ENCODE measurements around the gene PPT1. TPM values are rescaled to one million over a fixed set of nuclear protein-coding genes. Genes with fewer than 3 reads are reported as not detected.

The PPT1 gene
- total RNA-seq, 6 donors from 2014 or later: 35.6 to 190 (median 95.3) TPM

DNA sequence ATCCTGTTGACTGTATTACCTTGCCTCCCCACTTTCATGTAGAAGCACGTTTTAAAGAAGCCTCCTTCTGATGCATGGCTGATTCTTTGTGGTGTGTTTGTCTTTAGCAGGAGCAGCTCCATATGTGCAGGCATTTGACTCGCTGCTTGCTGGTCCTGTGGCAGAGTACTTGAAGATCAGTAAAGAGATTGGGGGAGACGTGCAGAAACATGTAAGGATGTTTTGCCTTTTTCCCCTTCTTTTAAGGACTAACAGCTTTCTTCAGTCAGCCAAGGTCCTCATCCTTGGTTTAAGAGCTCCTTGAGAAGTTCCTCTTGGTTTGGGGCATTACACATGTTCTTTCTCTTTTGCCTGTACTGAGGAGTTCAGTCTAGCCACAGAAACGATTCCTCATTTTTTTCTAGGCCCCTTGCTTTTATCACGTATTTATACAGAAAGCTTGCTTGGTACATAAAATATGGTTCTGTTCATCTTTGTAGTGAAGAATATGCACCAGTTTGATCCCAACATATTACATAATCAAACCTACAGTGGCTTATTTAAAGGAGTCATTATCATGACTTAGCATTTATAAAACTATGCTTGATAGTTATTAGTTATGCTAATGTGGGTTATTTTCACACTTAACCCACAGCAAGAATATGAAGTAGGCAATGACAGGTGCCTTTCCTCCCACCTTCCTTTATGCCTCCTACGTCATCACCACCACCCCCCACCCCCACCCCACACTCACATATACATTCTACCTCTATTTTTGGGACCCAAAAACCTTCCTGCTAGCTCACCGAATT, 36.9 kb downstream of the PPT1 start:
- no peak overlapping the region for H3K4me3 ChIP-seq
- peaks cover 12 to 60% (median 33%) of the 10 kb centered on the region in 4 donors for H3K36me3 ChIP-seq
- no peaks in the 10 kb centered on the region for H3K9me3 ChIP-seq
- ATAC-seq (ENCODE audit: low FRiP score in 2 of 2): peak in 1 of 2 donors; percentile 53
- no peak for DNase-seq
- no peaks in the 10 kb centered on the region for H3K27me3 ChIP-seq
- peak overlapping the region; percentile 55 to 81 (median 71) for H3K27ac ChIP-seq
- WGBS, 2 donors: 25 to 43% methylated on average over 7 of the region's 7 CpGs
- TF ChIP-seq EP300 (IDR thresholded peaks at IDR 0.05): no peak
- no peak for TF ChIP-seq POLR2AphosphoS5 (IDR thresholded peaks at IDR 0.05)
- TF ChIP-seq, protein P1, sequence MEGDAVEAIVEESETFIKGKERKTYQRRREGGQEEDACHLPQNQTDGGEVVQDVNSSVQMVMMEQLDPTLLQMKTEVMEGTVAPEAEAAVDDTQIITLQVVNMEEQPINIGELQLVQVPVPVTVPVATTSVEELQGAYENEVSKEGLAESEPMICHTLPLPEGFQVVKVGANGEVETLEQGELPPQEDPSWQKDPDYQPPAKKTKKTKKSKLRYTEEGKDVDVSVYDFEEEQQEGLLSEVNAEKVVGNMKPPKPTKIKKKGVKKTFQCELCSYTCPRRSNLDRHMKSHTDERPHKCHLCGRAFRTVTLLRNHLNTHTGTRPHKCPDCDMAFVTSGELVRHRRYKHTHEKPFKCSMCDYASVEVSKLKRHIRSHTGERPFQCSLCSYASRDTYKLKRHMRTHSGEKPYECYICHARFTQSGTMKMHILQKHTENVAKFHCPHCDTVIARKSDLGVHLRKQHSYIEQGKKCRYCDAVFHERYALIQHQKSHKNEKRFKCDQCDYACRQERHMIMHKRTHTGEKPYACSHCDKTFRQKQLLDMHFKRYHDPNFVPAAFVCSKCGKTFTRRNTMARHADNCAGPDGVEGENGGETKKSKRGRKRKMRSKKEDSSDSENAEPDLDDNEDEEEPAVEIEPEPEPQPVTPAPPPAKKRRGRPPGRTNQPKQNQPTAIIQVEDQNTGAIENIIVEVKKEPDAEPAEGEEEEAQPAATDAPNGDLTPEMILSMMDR (IDR thresholded peaks at IDR 0.05): no peak
- no peak for TF ChIP-seq POLR2A (IDR thresholded peaks at IDR 0.05)
- H3K4me1 ChIP-seq: peaks cover 63 to 80% (median 70%) of the 10 kb centered on the region in 4 donors

DNA sequence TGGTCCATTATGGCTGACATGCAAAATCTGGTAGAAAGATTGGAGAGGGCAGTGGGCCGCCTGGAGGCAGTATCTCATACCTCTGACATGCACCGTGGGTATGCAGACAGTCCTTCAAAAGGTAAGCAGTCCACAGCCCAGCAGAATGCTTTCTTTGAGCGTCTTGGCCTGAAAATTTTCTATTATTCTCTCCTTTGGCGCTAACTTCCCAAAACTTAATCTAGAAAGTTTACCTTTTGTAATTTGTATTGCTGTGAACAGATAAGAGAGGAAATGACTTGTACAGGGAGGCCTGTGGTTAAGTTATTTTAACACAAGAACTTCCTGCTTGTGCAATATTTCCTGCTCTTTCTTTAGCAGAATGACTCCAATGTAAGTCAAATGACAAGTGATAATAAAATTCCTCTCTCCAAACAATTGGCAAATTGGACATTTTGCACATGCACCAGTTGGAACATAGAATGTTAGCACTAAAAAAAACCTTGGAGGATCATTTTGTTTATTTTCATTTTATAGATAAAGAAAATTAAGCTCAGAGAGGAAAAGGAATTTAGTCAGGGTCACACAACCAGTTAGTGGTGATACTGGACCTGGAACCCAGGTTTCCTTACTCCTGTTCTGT, 37.6 kb downstream of the PPT1 start:
- TF ChIP-seq EP300 (IDR thresholded peaks at IDR 0.05) (peak in 2 of 4 donors; percentile 5 to 36), POLR2AphosphoS5 (IDR thresholded peaks at IDR 0.05) (peak in 1 of 2 donors; percentile 27)
- TF ChIP-seq, protein P1 (IDR thresholded peaks at IDR 0.05): no peak
- Histone ChIP-seq H3K27ac (peak overlapping the region; percentile 55 to 81 (median 71)), H3K4me3 (no peak overlapping the region), H3K27me3 (no peaks in the 10 kb centered on the region), H3K9me3 (no peaks in the 10 kb centered on the region), H3K36me3 (peaks cover 5 to 57% (median 27%) of the 10 kb centered on the region in 4 donors), H3K4me1 (peaks cover 66 to 83% (median 74%) of the 10 kb centered on the region in 4 donors)
- 23 to 33% methylated on average over 4 of the region's 4 CpGs for WGBS, 2 donors
- peak; percentile 71 to 75 for ATAC-seq (ENCODE audit: low FRiP score in 2 of 2)
- no peak for DNase-seq

DNA sequence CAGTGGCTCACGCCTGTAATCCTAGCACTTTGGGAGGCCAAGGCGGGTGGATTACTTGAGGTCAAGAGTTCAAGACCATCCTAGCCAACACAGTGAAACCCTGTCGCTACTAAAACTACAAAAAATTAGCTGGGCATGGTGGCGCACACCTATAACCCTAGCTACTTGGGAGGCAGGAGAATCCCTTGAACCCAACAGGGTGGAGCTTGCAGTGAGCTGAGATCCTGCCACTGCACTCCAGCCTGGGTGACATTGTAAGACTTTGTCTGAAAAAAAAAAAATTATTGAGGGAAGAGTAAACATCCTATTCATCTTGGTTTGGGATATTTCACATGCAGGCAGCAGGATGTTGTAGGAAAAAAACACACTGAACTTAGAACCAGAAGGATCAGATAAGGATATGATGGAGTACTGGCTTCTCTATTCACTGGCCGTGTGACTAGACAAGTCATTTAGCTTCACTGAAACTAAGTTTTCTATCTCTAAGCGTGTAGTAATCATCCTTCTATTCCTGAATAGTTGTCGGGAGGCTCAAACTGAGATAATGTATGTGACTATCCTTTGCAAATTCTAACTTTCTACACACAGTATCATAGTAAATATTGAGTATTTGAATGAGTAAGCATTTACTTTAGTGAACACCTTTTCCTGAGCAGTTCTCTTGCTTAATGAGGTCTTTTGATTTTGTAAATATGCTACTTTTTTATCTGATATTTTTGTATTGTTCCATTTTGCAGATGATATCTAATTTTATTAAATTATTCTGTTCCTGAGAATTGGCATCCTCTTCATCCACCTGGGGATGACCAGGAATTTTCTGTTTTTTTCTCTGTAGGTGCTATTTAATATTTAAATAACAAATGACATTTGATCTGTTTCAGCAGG, 38.4 kb downstream of the PPT1 start:
- Histone ChIP-seq H3K4me3 (no peak overlapping the region), H3K9me3 (no peaks in the 10 kb centered on the region), H3K4me1 (peaks cover 65 to 86% (median 70%) of the 10 kb centered on the region in 4 donors), H3K36me3 (peaks cover 3 to 52% (median 19%) of the 10 kb centered on the region in 4 donors), H3K27me3 (no peaks in the 10 kb centered on the region), H3K27ac (peak overlapping the region; percentile 53 to 81 (median 68))
- WGBS, 2 donors: 74 to 75% methylated on average over 7 of the region's 7 CpGs
- DNase-seq (no peak), ATAC-seq (ENCODE audit: low FRiP score in 2 of 2) (peak in 1 of 2 donors; percentile 32)
- TF ChIP-seq EP300 (IDR thresholded peaks at IDR 0.05) (no peak), POLR2A (IDR thresholded peaks at IDR 0.05) (no peak), POLR2AphosphoS5 (IDR thresholded peaks at IDR 0.05) (no peak)
- TF ChIP-seq, protein P1 (IDR thresholded peaks at IDR 0.05): no peak

DNA sequence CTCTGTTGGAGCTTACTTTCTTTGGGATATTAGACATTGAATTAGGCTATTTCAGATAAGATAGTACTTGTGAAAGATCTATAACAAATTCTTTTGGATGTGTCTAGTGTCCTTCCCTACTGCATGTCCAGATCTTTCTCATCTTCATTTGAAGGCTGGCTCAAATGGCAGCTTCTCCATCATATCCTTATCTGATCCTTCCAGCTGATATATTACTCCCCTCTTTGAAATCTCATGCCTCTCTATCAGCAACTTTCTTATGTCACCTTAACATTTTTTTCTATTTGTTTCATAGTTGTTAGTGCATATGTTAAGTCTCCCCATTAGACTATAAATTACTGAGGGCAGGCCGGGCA, 39.0 kb downstream of the PPT1 start:
- Histone ChIP-seq H3K4me1 (peaks cover 66 to 85% (median 72%) of the 10 kb centered on the region in 4 donors), H3K27ac (peak overlapping the region; percentile 53 to 81 (median 68)), H3K4me3 (no peak overlapping the region), H3K9me3 (no peaks in the 10 kb centered on the region), H3K27me3 (no peaks in the 10 kb centered on the region), H3K36me3 (peaks cover 0 to 49% (median 13%) of the 10 kb centered on the region in 4 donors)
- WGBS, 2 donors: 69 to 70% methylated on average over 1 of the region's 1 CpG
- no peak for TF ChIP-seq POLR2AphosphoS5 (IDR thresholded peaks at IDR 0.05)
- no peak for TF ChIP-seq EP300 (IDR thresholded peaks at IDR 0.05)
- TF ChIP-seq POLR2A (IDR thresholded peaks at IDR 0.05): no peak
- TF ChIP-seq, protein P1 (IDR thresholded peaks at IDR 0.05): no peak
- ATAC-seq (ENCODE audit: low FRiP score in 2 of 2) (no peak), DNase-seq (no peak)
